Measurements from ENCODE around the gene RABGAP1.

RABGAP1 gene

GRCh38 chr9:123036893-123037545 is 96.2 kb downstream of the RABGAP1 start:
- no peak for TF ChIP-seq CTCF (IDR thresholded peaks at IDR 0.05; ENCODE audit: extremely low read depth, insufficient read depth, missing control alignments)
- no peak for DNase-seq (ENCODE audit: low spot score)
- in situ Hi-C loops (cut with MboI; ENCODE audit: low pct_unique_long_range_greater_than_20kb, low sequenced_read_pairs, unreplicated experiment) = no loop called here

- no peak for DNase-seq (ENCODE audit: low spot score)
- in situ Hi-C loops (cut with MboI; ENCODE audit: low pct_unique_long_range_greater_than_20kb, low sequenced_read_pairs, unreplicated experiment) = no loop called here
- no peak for TF ChIP-seq CTCF (IDR thresholded peaks at IDR 0.05; ENCODE audit: extremely low read depth, insufficient read depth, missing control alignments)
Observed at GRCh38 chr9:123039617-123040219, 98.9 kb downstream of the RABGAP1 start.

- in situ Hi-C loops (cut with MboI; ENCODE audit: low pct_unique_long_range_greater_than_20kb, low sequenced_read_pairs, unreplicated experiment) = no loop called here
- no peak for TF ChIP-seq CTCF (IDR thresholded peaks at IDR 0.05; ENCODE audit: extremely low read depth, insufficient read depth, missing control alignments)
- DNase-seq (ENCODE audit: low spot score) = no peak
Observed at GRCh38 chr9:123040801-123041200, 100.0 kb downstream of the RABGAP1 start.

- TF ChIP-seq CTCF (IDR thresholded peaks at IDR 0.05; ENCODE audit: extremely low read depth, insufficient read depth, missing control alignments) = no peak
Observed at GRCh38 chr9:123041489-123041888, 100.7 kb downstream of the RABGAP1 start.

GRCh38 chr9:123043081-123043939 is 102.5 kb downstream of the RABGAP1 start:
- TF ChIP-seq CTCF (IDR thresholded peaks at IDR 0.05; ENCODE audit: extremely low read depth, insufficient read depth, missing control alignments) = no peak

More at GRCh38 chr9:123041489-123041888, 100.7 kb downstream of the RABGAP1 start:
- DNase-seq (ENCODE audit: low spot score) = no peak
- in situ Hi-C loops (cut with MboI; ENCODE audit: low pct_unique_long_range_greater_than_20kb, low sequenced_read_pairs, unreplicated experiment) = no loop called here

GRCh38 chr9:123044586-123044985 is 103.8 kb downstream of the RABGAP1 start:
- no peak for DNase-seq (ENCODE audit: low spot score)
- TF ChIP-seq CTCF (IDR thresholded peaks at IDR 0.05; ENCODE audit: extremely low read depth, insufficient read depth, missing control alignments) = no peak
- in situ Hi-C loops (cut with MboI; ENCODE audit: low pct_unique_long_range_greater_than_20kb, low sequenced_read_pairs, unreplicated experiment) = no loop called here

More at GRCh38 chr9:123043081-123043939, 102.5 kb downstream of the RABGAP1 start:
- DNase-seq (ENCODE audit: low spot score) = no peak
- in situ Hi-C loops (cut with MboI; ENCODE audit: low pct_unique_long_range_greater_than_20kb, low sequenced_read_pairs, unreplicated experiment) = no loop called here

Data from GM13977 (cell line).